Neural cell (in vitro differentiated cells): ENCODE results near the gene COMMD9.

Experiments used
- EP300 ChIP-seq: fragments of 450-650 bp; conservative IDR thresholded peaks from 2 replicates; pipeline ENCODE4 v1.6.1; 2014; ENCODE audit warnings: antibody characterized with exemption, mild to moderate bottlenecking, moderate library complexity; ENCODE audit not compliant: poor library complexity, severe bottlenecking
- EZH2 ChIP-seq: fragments of 200-600, 300-800 bp; shearing (Covaris generic), sonication (generic); IDR thresholded peaks from 2 replicates; pipeline ENCODE4 v1.6.1; 2014; ENCODE audit warnings: antibody characterized with exemption, low read length, borderline replicate concordance, mild to moderate bottlenecking; ENCODE audit not compliant: insufficient read depth, poor library complexity, severe bottlenecking
- MXI1 ChIP-seq: fragments of 450-650 bp; conservative IDR thresholded peaks from 2 replicates; pipeline ENCODE4 v1.6.1; 2014; ENCODE audit warnings: antibody characterized with exemption, mild to moderate bottlenecking; ENCODE audit not compliant: poor library complexity, severe bottlenecking
- POLR2AphosphoS5 ChIP-seq: IDR thresholded peaks from 2 replicates; pipeline ENCODE4 v1.6.1; 2012
- TAF1 ChIP-seq: IDR thresholded peaks from 2 replicates; pipeline ENCODE4 v1.6.1; 2012; ENCODE audit warnings: low read depth
- TF ChIP-seq, protein P1 (sequence below): fragments of 450-650 bp; IDR thresholded peaks from 2 replicates; pipeline ENCODE4 v1.5.1; 2014; ENCODE audit warnings: antibody characterized with exemption, mild to moderate bottlenecking, moderate library complexity; ENCODE audit not compliant: poor library complexity, severe bottlenecking
- TF ChIP-seq, protein P2 (sequence below): IDR thresholded peaks from 2 replicates; pipeline ENCODE4 v1.6.1; 2012; ENCODE audit warnings: borderline replicate concordance

DNA sequence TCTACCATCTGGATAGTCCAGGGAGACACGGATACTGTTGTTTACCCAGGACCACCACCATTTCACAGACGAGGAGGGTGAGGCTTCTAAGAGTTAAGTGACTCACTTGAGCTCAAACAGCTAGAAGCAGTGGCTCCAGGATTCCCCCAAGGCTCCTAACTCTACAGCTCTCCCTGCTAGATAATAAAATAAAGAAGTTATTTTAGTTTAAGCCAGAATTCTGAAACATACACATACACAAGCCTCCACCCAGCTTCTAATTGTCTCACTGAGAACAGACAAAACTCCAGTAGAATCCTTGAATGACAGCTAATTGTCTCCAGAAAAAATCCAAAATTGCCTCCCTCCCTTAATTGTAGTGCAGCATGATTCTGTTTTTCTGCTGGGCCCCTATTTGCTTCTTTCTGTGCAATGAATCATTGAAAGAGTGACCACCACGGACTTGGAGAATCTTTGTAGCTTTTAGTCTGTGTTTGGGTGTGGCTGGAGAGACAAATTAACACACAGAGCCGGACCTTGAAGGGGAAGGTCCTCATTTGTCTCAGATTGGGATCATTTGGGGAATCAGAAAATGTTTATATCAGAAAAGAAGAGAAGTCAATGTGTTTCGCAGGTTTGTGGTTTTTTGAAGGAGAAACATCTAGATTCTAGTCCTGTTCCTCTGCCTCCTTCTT lies 64.9 kb downstream of the COMMD9 start:
- TF ChIP-seq, protein P1, sequence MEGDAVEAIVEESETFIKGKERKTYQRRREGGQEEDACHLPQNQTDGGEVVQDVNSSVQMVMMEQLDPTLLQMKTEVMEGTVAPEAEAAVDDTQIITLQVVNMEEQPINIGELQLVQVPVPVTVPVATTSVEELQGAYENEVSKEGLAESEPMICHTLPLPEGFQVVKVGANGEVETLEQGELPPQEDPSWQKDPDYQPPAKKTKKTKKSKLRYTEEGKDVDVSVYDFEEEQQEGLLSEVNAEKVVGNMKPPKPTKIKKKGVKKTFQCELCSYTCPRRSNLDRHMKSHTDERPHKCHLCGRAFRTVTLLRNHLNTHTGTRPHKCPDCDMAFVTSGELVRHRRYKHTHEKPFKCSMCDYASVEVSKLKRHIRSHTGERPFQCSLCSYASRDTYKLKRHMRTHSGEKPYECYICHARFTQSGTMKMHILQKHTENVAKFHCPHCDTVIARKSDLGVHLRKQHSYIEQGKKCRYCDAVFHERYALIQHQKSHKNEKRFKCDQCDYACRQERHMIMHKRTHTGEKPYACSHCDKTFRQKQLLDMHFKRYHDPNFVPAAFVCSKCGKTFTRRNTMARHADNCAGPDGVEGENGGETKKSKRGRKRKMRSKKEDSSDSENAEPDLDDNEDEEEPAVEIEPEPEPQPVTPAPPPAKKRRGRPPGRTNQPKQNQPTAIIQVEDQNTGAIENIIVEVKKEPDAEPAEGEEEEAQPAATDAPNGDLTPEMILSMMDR: no peak
- TF ChIP-seq POLR2AphosphoS5 (no peak), TAF1 (no peak), EZH2 (no peak), MXI1 (no peak), EP300 (no peak)
- TF ChIP-seq, protein P2, sequence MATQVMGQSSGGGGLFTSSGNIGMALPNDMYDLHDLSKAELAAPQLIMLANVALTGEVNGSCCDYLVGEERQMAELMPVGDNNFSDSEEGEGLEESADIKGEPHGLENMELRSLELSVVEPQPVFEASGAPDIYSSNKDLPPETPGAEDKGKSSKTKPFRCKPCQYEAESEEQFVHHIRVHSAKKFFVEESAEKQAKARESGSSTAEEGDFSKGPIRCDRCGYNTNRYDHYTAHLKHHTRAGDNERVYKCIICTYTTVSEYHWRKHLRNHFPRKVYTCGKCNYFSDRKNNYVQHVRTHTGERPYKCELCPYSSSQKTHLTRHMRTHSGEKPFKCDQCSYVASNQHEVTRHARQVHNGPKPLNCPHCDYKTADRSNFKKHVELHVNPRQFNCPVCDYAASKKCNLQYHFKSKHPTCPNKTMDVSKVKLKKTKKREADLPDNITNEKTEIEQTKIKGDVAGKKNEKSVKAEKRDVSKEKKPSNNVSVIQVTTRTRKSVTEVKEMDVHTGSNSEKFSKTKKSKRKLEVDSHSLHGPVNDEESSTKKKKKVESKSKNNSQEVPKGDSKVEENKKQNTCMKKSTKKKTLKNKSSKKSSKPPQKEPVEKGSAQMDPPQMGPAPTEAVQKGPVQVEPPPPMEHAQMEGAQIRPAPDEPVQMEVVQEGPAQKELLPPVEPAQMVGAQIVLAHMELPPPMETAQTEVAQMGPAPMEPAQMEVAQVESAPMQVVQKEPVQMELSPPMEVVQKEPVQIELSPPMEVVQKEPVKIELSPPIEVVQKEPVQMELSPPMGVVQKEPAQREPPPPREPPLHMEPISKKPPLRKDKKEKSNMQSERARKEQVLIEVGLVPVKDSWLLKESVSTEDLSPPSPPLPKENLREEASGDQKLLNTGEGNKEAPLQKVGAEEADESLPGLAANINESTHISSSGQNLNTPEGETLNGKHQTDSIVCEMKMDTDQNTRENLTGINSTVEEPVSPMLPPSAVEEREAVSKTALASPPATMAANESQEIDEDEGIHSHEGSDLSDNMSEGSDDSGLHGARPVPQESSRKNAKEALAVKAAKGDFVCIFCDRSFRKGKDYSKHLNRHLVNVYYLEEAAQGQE: no peak
